Epithelial cell of esophagus (primary cell): ENCODE measurements around the gene EEF2.

Experiments used
- DNase-seq: peaks from one replicate; pipeline ENCODE4 v3.0.0; 2010; ENCODE audit warnings: low read depth
- H3K4me3 ChIP-seq: 2 replicates; pipeline ENCODE4 v1.5.1; 2011; ENCODE audit warnings: mild to moderate bottlenecking, low read length, control low read depth
- TF ChIP-seq, protein P1 (sequence below): IDR thresholded peaks from 2 replicates; pipeline ENCODE4 v1.5.1; 2011; ENCODE audit warnings: low read depth, mild to moderate bottlenecking, low read length, control low read depth, inconsistent platforms; ENCODE audit not compliant: insufficient read depth; ENCODE audit errors: missing control alignments

Gene EEF2

DNA sequence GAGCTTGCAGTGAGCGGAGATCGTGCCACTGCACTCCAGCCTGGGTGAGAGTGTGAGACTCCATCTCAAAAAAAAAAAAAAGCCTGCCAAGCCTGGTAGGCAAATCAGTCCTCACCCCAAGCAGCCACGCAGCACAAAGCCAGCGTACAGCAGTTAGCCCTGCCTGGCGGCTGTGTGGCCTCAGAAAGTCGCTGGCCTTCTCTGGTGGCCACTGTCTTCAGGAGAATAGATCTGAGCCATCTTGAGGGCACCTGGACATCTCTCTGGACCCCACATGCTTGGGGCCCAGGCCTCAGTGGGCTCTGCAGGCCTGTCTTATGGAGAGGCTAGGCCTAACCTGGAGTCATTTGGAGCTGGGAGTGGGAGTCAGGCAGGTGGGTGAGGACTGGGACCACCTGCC is 45.3 kb upstream of the EEF2 start:
- TF ChIP-seq, protein P1, sequence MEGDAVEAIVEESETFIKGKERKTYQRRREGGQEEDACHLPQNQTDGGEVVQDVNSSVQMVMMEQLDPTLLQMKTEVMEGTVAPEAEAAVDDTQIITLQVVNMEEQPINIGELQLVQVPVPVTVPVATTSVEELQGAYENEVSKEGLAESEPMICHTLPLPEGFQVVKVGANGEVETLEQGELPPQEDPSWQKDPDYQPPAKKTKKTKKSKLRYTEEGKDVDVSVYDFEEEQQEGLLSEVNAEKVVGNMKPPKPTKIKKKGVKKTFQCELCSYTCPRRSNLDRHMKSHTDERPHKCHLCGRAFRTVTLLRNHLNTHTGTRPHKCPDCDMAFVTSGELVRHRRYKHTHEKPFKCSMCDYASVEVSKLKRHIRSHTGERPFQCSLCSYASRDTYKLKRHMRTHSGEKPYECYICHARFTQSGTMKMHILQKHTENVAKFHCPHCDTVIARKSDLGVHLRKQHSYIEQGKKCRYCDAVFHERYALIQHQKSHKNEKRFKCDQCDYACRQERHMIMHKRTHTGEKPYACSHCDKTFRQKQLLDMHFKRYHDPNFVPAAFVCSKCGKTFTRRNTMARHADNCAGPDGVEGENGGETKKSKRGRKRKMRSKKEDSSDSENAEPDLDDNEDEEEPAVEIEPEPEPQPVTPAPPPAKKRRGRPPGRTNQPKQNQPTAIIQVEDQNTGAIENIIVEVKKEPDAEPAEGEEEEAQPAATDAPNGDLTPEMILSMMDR, result no peak
- no peak for DNase-seq
- no peak overlapping the region for H3K4me3 ChIP-seq

DNA sequence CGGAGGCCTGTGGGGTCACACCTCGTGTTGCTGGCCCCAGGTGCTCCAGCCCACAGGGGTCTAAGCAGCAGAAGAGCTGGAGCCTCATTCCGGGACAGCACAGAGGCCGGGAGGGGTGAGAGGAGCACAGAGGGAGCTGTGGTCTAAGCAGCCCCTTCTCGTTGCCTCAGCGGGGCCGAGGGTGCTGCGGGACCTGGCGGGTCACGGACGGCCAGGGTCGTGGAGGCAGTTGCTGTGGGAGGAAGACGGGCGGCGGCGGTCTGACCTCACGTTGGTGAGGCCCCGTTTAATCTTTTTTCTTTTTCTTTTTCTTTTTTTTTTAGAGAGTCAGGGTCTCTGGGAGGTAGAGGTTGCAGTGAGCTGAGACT is 44.0 kb upstream of the EEF2 start:
- no peak overlapping the region for H3K4me3 ChIP-seq
- TF ChIP-seq, protein P1, result no peak
- no peak for DNase-seq

DNA sequence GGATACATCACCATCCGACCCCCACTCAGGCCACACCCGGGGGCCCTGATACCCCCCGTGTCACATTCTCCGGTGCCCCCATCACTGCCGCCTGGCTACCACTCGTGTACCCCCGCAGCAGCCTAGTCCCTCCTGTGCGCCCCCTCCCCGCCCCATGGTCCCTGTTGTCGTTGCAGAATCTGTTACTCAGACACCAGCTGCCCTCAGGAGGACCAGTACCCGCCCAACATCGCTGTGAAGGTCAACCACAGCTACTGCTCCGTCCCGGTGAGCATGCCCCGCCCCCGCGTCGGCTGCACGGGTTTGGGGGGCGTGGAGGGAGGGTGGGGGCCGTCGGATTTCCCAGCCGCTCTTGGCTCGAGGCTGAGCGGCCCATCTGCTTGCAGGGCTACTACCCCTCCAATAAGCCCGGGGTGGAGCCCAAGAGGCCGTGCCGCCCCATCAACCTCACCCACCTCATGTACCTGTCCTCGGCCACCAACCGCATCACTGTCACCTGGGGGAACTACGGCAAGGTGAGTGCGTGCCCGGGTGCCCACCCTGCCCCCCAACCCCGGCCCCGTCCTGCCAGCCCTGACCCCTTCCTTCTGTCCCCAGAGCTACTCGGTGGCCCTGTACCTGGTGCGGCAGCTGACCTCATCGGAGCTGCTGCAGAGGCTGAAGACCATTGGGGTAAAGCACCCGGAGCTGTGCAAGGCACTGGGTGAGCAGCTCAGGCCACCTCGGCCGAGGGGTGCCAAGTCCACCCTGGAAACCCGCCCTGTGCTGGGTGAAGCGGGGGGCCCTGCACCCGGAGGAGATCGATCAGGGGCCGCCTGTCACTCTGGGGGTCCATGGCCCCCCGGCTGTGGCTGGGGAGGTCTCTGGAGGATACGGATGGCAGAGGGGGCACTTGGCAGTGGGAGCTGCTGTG is 43.3 kb upstream of the EEF2 start:
- TF ChIP-seq, protein P1, result no peak
- DNase-seq, result no peak
- H3K4me3 ChIP-seq, result no peak overlapping the region

DNA sequence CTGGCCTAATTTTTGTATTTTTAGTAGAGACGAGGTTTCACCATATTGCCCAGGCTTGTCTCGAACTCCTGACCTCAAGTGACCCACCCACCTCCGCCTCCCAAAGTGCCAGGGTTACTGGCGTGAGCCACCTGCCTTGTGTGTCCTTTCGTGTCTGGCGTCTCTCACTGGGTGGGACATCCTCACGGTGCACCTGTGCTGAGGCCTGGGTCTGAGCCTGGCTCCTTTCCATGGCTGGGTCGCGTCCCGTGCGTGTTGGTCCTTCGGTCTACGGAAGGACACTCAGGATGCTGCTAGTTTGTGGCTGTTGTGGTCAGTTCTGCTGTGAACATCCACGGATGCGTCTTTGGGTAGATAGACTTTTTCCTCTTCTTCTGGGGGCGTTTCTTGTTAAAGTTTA is 41.9 kb upstream of the EEF2 start:
- TF ChIP-seq, protein P1, result no peak
- H3K4me3 ChIP-seq, result no peak overlapping the region
- DNase-seq, result no peak

DNA sequence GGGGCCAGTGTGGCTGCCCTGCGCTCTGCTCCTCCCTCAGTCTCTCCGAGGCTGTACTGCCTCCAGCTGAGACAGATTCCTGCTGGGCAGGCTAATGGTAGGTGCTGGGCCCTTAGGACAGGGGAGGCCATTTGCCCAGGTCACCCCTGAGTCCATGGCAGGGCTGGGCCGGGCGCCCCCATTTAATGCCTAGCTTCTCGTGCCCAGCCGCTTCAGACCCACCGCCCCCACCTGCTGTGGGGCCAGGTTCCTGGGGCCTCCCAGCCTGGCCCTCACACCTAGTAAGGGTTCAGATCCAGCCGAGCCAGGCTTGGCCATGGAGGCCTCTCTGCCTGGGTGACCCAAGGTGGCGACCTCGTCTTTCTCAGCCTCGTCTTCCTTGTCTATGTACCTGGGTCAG is 40.1 kb upstream of the EEF2 start:
- no peak overlapping the region for H3K4me3 ChIP-seq
- no peak for DNase-seq
- TF ChIP-seq, protein P1, result no peak

DNA sequence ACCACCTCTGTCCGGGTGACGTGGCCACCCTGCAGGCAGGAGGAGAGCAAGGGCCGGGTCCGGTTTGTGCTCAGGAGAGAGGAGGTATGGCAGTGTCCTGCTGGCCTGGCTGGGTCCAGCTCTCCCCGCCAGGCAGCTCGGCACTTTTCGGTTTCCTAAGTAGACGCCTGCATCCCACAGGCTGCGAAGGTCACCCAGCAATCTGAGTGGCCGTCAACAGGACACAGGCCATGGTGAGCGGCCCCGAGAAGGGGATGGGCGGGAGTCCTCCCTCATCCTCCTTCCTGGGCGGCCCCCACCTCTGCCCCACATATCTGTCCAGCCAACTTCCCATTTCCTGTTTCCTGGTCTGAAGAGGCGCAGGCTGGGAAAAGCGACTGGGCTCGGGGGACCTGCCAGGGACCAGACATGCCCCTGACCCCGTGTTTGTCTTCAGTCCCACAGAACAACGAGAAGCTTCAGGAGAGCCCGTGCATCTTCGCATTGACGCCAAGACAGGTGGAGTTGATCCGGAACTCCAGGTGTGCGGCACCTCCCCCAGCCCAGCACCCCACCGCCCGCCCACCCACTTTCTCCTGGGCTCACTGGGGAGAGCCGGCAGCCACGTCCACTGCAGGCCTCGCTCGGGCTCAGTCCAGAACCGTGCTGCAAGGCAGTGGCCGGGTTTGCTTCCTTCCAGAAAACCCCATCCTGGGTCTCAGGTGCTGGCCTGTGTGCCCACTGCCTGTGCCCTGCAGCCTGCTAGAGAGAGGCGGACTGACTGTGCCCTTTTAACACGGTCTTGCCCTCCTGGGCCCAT is 38.5 kb upstream of the EEF2 start:
- TF ChIP-seq, protein P1, result no peak
- no peak for DNase-seq
- H3K4me3 ChIP-seq, result no peak overlapping the region
